ENCODE measurements around the gene ANKRD16. TPM values are rescaled to one million over a fixed set of nuclear protein-coding genes. Genes with fewer than 3 reads are reported as not detected.

Gene ANKRD16
- polyA plus RNA-seq, 1 experiment: 5.9 TPM

DNA sequence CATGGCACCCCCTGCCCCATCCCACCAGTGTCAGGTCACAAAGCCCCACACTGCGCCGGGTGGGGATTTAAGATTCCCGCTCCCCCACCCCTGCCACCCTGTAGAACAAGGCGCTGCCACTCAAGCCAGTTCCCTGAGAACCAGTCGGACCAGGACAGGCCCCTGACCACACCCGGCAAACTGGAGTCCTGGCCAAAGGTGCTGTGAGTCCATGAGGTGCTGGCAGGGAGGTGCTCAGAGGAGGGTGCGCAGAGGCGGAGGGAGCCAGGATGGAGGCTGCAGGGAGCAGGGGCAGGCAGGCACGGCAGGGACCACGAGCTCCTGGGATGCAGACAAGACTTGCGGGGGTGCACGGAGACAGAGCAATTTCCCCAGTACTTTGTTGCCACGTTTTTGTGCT is 56.7 kb downstream of the ANKRD16 start:
- Histone ChIP-seq H3K27ac (ENCODE audit: low read depth, low read length) (no peak overlapping the region), H3K27me3 (ENCODE audit: control insufficient read depth, insufficient read depth, low read length) (no peaks in the 10 kb centered on the region), H3K4me3 (ENCODE audit: low read depth, low read length) (no peak overlapping the region), H3K9me3 (ENCODE audit: control insufficient read depth, insufficient read depth, low read length) (no peaks in the 10 kb centered on the region; the same call in 1 of the 2 replicates)
- TF ChIP-seq, protein P1, sequence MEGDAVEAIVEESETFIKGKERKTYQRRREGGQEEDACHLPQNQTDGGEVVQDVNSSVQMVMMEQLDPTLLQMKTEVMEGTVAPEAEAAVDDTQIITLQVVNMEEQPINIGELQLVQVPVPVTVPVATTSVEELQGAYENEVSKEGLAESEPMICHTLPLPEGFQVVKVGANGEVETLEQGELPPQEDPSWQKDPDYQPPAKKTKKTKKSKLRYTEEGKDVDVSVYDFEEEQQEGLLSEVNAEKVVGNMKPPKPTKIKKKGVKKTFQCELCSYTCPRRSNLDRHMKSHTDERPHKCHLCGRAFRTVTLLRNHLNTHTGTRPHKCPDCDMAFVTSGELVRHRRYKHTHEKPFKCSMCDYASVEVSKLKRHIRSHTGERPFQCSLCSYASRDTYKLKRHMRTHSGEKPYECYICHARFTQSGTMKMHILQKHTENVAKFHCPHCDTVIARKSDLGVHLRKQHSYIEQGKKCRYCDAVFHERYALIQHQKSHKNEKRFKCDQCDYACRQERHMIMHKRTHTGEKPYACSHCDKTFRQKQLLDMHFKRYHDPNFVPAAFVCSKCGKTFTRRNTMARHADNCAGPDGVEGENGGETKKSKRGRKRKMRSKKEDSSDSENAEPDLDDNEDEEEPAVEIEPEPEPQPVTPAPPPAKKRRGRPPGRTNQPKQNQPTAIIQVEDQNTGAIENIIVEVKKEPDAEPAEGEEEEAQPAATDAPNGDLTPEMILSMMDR (IDR thresholded peaks at IDR 0.05; ENCODE audit: low read depth, low read length): no peak
- no peak for DNase-seq (ENCODE audit: low read depth, low spot score)
- CTCF ChIA-PET: no interaction called here
- POLR2A ChIA-PET: no interaction called here

DNA sequence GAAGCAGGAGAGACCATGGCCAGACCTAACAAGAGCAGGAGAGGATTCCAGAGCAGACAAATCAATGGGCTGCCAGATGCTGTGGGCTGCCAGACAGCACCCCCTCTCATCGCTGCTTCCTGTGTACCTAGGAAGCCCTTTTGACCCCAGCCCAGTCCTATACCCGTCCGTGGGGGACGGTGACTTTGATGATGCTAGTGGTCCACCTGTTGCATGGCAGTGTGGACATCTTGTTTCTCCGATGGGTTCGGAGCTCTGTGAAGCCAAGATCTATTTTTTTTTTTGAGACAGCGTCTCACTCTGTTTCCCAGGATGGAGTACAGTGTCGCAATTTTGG is 58.3 kb downstream of the ANKRD16 start:
- TF ChIP-seq, protein P1 (IDR thresholded peaks at IDR 0.05; ENCODE audit: low read depth, low read length): no peak
- ChIA-PET CTCF (no interaction called here), POLR2A (interaction anchor here (0.6 kb wide), 1 partner anchor 16 kb away, joined by 3 read pairs; no protein-coding TSS in a partner anchor)
- Histone ChIP-seq H3K27ac (ENCODE audit: low read depth, low read length) (no peak overlapping the region), H3K4me3 (ENCODE audit: low read depth, low read length) (no peak overlapping the region), H3K27me3 (ENCODE audit: control insufficient read depth, insufficient read depth, low read length) (no peaks in the 10 kb centered on the region), H3K9me3 (ENCODE audit: control insufficient read depth, insufficient read depth, low read length) (no peaks in the 10 kb centered on the region; the same call in 1 of the 2 replicates)
- no peak for DNase-seq (ENCODE audit: low read depth, low spot score)

DNA sequence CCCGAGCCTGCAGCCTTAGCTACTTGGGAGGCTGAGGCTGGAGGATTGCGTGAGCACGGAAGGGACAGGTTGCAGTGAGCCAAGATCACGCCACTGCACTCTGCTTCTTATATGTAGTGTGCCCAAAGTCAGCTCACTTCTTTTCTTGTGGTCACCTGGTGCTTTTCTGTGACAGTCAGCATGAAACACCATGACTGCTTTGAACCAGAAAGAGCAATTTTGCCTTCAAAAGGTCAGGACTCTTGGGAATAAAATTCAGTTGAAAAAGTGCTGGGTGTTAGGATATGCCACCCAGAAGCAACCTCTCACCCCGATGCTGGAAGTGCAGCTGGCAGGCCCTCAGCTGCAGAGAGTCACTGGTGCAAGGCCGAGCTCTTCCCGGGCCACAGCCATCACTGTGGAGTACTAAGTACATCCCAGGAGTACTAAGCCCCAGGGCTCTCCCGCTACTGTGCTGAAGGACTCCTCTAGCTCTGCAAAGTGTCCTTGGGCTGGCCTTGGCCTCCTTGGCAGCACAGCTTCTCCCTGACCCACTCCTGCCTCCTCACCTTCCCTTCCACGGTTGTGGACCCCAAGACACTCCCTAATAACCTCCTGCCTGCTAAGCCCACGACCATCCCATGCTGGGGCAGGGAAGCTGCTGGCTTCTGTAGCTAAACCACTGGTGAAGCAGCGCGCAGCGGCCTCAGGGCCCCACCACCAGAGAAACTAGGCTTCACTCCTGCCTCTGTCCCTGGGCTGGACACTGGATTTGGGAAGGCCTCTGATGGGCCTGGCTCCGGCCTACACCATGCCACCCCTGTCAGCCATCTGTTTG is 58.9 kb downstream of the ANKRD16 start:
- ChIA-PET POLR2A (interaction anchor here (0.6 kb wide), 1 partner anchor 17 kb away, joined by 3 read pairs; no protein-coding TSS in a partner anchor), CTCF (no interaction called here)
- no peak for DNase-seq (ENCODE audit: low read depth, low spot score)

DNA sequence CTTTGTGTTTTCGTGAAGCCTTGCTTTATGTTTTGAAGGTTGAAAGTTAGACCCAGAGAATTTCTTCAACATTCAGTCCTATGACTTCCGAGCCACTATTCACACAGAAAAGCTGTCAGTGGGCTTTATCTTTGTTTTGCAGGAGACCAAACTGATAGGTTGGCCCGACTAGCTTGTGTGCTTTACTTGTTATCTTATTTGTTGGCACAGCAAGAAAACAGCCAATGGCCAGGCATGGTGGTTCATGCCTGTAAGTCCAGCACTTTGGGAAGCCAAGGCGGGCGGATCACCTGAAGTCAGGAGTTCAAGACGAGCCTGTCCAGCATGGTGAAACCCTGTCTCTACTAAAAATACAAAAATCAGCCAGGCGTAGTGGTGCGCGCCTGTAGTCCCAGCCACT is 60.4 kb downstream of the ANKRD16 start:
- Histone ChIP-seq H3K27ac (ENCODE audit: low read depth, low read length) (no peak overlapping the region), H3K9me3 (ENCODE audit: control insufficient read depth, insufficient read depth, low read length) (no peaks in the 10 kb centered on the region; the same call in 1 of the 2 replicates), H3K4me3 (ENCODE audit: low read depth, low read length) (no peak overlapping the region), H3K27me3 (ENCODE audit: control insufficient read depth, insufficient read depth, low read length) (no peaks in the 10 kb centered on the region)
- ChIA-PET CTCF (no interaction called here), POLR2A (no interaction called here)
- no peak for DNase-seq (ENCODE audit: low read depth, low spot score)
- TF ChIP-seq, protein P1 (IDR thresholded peaks at IDR 0.05; ENCODE audit: low read depth, low read length): no peak

More for the DNA sequence above, 58.9 kb downstream of the ANKRD16 start:
- Histone ChIP-seq H3K27me3 (ENCODE audit: control insufficient read depth, insufficient read depth, low read length) (no peaks in the 10 kb centered on the region), H3K9me3 (ENCODE audit: control insufficient read depth, insufficient read depth, low read length) (no peaks in the 10 kb centered on the region; the same call in 1 of the 2 replicates), H3K27ac (ENCODE audit: low read depth, low read length) (no peak overlapping the region), H3K4me3 (ENCODE audit: low read depth, low read length) (no peak overlapping the region)
- TF ChIP-seq, protein P1 (IDR thresholded peaks at IDR 0.05; ENCODE audit: low read depth, low read length): no peak

DNA sequence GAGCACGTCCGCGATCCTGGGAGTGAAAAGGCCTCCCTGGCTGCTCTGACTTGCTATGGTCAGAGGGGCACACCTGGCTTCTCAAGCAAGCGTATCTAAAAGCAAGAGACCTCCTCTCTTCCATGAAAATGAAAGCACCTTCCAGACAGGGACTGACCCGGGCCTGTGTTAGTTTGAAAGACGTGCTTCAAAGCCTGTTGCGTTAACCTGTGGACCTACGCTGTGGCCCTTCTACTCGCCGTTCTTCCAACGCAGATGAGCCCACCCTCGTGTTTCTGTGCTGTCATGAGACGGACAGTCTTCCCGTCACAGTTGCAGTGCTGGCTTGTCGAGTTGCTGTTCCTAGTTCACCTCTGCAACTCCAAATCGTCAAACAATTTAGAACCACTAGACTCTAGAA is 61.0 kb downstream of the ANKRD16 start:
- H3K27me3 ChIP-seq (ENCODE audit: control insufficient read depth, insufficient read depth, low read length): no peaks in the 10 kb centered on the region
- no peak for DNase-seq (ENCODE audit: low read depth, low spot score)
- H3K27ac ChIP-seq (ENCODE audit: low read depth, low read length): no peak overlapping the region
- TF ChIP-seq, protein P1 (IDR thresholded peaks at IDR 0.05; ENCODE audit: low read depth, low read length): no peak
- no peak overlapping the region for H3K4me3 ChIP-seq (ENCODE audit: low read depth, low read length)
- ChIA-PET CTCF (no interaction called here), POLR2A (no interaction called here)
- no peaks in the 10 kb centered on the region; the same call in 1 of the 2 replicates for H3K9me3 ChIP-seq (ENCODE audit: control insufficient read depth, insufficient read depth, low read length)

All from AG04450 (cell line).